Naive thymus-derived CD4-positive, alpha-beta T cell (primary cell): ENCODE data around the gene CREB3. TPM values are rescaled to one million over a fixed set of nuclear protein-coding genes. Genes with fewer than 3 reads are reported as not detected.

Experiments used
- ATAC-seq: fragments of 150-1000 bp; cut with Tn5 transposase; 2 replicates; pipeline ENCODE4 v1.10.0; 2021; ENCODE audit warnings: mild to moderate bottlenecking, moderate library complexity
- CTCF ChIA-PET: fragments of 350-600 bp; sonication (Branson Sonifier 250); formaldehyde crosslinking; loops from one replicate; lab custom pipeline; 2021; ENCODE audit warnings: antibody characterized with exemption; lab: Charles Lee
- POLR2A ChIA-PET: fragments of 350-600 bp; sonication (Branson Sonifier 250); formaldehyde crosslinking; loops from one replicate; lab custom pipeline; 2021; ENCODE audit warnings: antibody characterized with exemption, inconsistent platforms; lab: Charles Lee
- DNase-seq, 9 donors: peaks; one replicate each; pipeline versions ENCODE4 v3.0.0 to v3.0.0-alpha.2; 2020 to 2022; ENCODE audit warnings: mixed read lengths in 1 of 9
- H3K27ac ChIP-seq: one replicate; pipeline ENCODE4 v1.7.0; 2013; ENCODE audit warnings: mild to moderate bottlenecking, low read depth, low read length, moderate library complexity
- H3K27me3 ChIP-seq, 2 donors: one replicate each; pipeline ENCODE4 v1.7.0; 2013; ENCODE audit warnings: low read length in 2 of 2, mild to moderate bottlenecking in 2 of 2, moderate library complexity in 2 of 2; ENCODE audit not compliant: control insufficient read depth in 2 of 2, insufficient read depth in 2 of 2
- H3K36me3 ChIP-seq, 3 experiments: 1 replicate in 2 of 3; 2 replicates in 1 of 3; pipeline ENCODE4 v1.7.0; 2013; ENCODE audit warnings: low read length in 3 of 3, mild to moderate bottlenecking in 3 of 3, moderate library complexity in 1 of 3; ENCODE audit not compliant: insufficient read depth in 3 of 3, control insufficient read depth in 2 of 3
- H3K4me1 ChIP-seq, 2 donors: one replicate each; pipeline ENCODE4 v1.7.0; 2013; ENCODE audit warnings: low read length in 2 of 2, mild to moderate bottlenecking in 2 of 2, moderate library complexity in 1 of 2; ENCODE audit not compliant: control insufficient read depth in 2 of 2, insufficient read depth in 2 of 2
- H3K4me3 ChIP-seq: 2 replicates; pipeline ENCODE4 v1.7.0; 2013; ENCODE audit warnings: mild to moderate bottlenecking, low read length
- H3K9me3 ChIP-seq, 3 experiments: 1 replicate in 2 of 3; 2 replicates in 1 of 3; pipeline ENCODE4 v1.7.0; 2013; ENCODE audit warnings: low read length in 3 of 3; ENCODE audit not compliant: control insufficient read depth in 2 of 3
- H3K27ac Mint-ChIP-seq, 9 donors: one replicate each; pipeline ENCODE4 v1.8.0; 2020 to 2022; ENCODE audit warnings: mixed read lengths in 9 of 9, mild to moderate bottlenecking in 8 of 9, moderate library complexity in 5 of 9, inconsistent platforms in 2 of 9
- H3K27me3 Mint-ChIP-seq, 5 donors: one replicate each; pipeline ENCODE4 v1.8.0; 2021 to 2022; ENCODE audit warnings: mixed read lengths in 5 of 5, mild to moderate bottlenecking in 1 of 5
- H3K36me3 Mint-ChIP-seq, 5 donors: one replicate each; pipeline ENCODE4 v1.8.0; 2020 to 2022; ENCODE audit warnings: mixed read lengths in 5 of 5, mild to moderate bottlenecking in 3 of 5, inconsistent platforms in 1 of 5
- H3K4me1 Mint-ChIP-seq, 7 donors: one replicate each; pipeline ENCODE4 v1.8.0; 2020 to 2022; ENCODE audit warnings: mixed read lengths in 7 of 7, mild to moderate bottlenecking in 3 of 7, inconsistent platforms in 1 of 7
- H3K4me3 Mint-ChIP-seq, 10 donors: one replicate each; pipeline ENCODE4 v1.8.0; 2020 to 2022; ENCODE audit warnings: mild to moderate bottlenecking in 10 of 10, mixed read lengths in 10 of 10, moderate library complexity in 6 of 10, inconsistent platforms in 2 of 10
- H3K9me3 Mint-ChIP-seq, 11 donors: one replicate each; pipeline ENCODE4 v1.8.0; 2020 to 2022; ENCODE audit warnings: mixed read lengths in 11 of 11, mild to moderate bottlenecking in 4 of 11, inconsistent platforms in 1 of 11, moderate library complexity in 1 of 11
- intact Hi-C, 2 donors: fragments of 100-400 bp; cut with micrococcal nuclease; formaldehyde crosslinking; loops; one replicate each; pipeline ENCODE4 v1.15.1; 2023
- polyA plus RNA-seq, 2 donors: library from polyadenylated mRNA; unstranded; fragments of 300-500 nt; fragmentation: Illumina TruSeq; gene quantifications; one replicate each; pipeline ENCODE4 v1.2.3, GENCODE V29; 2021
- total RNA-seq, 6 experiments: library from RNA in 5 of 6; stranded (reverse) in 5 of 6; gene quantifications; 1 replicate in 5 of 6; 2 replicates in 1 of 6; pipeline ENCODE4 v1.2.3 and lab custom pipeline; 2021 to 2026

Gene CREB3
- total and polyA plus RNA-seq, 7 experiments from 2014 or later, result 13.4 to 40.2 (median 21.6) TPM

- Histone ChIP-seq H3K27me3 (no peaks in the 10 kb centered on the region), H3K4me3 (no peak overlapping the region), H3K9me3 (no peaks in the 10 kb centered on the region), H3K36me3 (peaks cover 0 to 12% (median 0%) of the 10 kb centered on the region in 3 experiments), H3K27ac (no peak overlapping the region), H3K4me1 (peaks cover 0 to 5% of the 10 kb centered on the region in 2 donors)
- ChIA-PET CTCF (interaction anchor here (0.6 to 5.4 kb wide), 6 partner anchors 9 to 200 kb away, joined by 3 to 29 read pairs (median 6); partner anchors contain the start of genes ARHGEF39, CCDC107 and RMRP), POLR2A (interaction anchor here (0.6 to 1.7 kb wide), 6 partner anchors 9 to 45 kb away, joined by 3 to 5 read pairs (median 3); partner anchors contain the start of genes CREB3 and TLN1)
- Mint-ChIP-seq H3K4me3 (peak overlapping the region in 2 of 10 donors; percentile 20 to 56), H3K27ac (peak overlapping the region in 6 of 9 donors; percentile 5 to 76 (median 47)), H3K36me3 (peaks cover 0 to 4% (median 0%) of the 10 kb centered on the region in 5 donors), H3K27me3 (no peaks in the 10 kb centered on the region), H3K9me3 (no peaks in the 10 kb centered on the region), H3K4me1 (peaks cover 16 to 33% (median 25%) of the 10 kb centered on the region in 7 donors)
- ATAC-seq, result no peak
- intact Hi-C loops, result no loop called here
- DNase-seq, result no peak
These were observed 45.2 kb upstream of the CREB3 start for GRCh38 chr9:35687306-35687705.

DNA sequence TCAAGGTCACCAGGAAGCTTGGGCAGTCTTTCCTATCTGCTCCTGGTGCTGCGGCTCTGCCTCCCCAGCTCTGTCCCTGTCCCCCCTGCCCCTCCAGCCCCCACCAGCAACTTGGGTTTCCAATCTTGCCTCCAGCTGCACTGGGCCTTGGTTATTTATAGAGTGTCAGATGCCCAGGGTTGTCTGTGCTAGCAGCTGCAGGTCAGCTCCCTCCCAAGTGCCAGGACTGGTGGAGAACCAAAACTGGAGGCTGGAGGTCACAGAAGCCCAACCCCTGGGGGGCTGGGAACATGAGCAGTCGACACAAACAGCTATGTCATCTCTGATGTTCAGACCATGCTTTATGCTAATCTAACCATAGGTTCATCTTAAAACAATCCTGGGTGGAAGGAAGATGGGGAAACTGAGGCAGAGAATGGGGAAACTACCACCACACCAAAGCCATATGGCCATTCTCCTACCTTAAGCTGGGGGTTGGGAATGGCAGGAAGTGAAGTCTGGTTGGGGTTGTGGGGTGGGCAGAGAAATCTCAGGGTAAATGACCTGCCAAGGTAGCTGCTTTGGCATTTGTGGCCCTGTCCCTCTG, 44.4 kb upstream of the CREB3 start:
- H3K27ac Mint-ChIP-seq, result peak overlapping the region in 5 of 9 donors; percentile 28 to 76 (median 68)
- peaks cover 0 to 4% (median 0%) of the 10 kb centered on the region in 5 donors for H3K36me3 Mint-ChIP-seq
- no peaks in the 10 kb centered on the region for H3K9me3 Mint-ChIP-seq
- peaks cover 16 to 31% (median 25%) of the 10 kb centered on the region in 7 donors for H3K4me1 Mint-ChIP-seq
- no peak for ATAC-seq
- intact Hi-C loops, result no loop called here
- Histone ChIP-seq H3K27ac (no peak overlapping the region), H3K27me3 (no peaks in the 10 kb centered on the region), H3K4me3 (no peak overlapping the region), H3K9me3 (no peaks in the 10 kb centered on the region), H3K36me3 (peaks cover 0 to 8% (median 0%) of the 10 kb centered on the region in 3 experiments), H3K4me1 (peaks cover 0 to 5% of the 10 kb centered on the region in 2 donors)
- ChIA-PET CTCF (interaction anchor here (0.7 to 5.4 kb wide), 8 partner anchors 8 to 77 kb away, joined by 3 to 29 read pairs (median 3); partner anchors contain the start of genes ARHGEF39, CCDC107 and RMRP), POLR2A (interaction anchor here (0.8 to 1.7 kb wide), 6 partner anchors 8 to 72 kb away, joined by 3 to 5 read pairs (median 4); partner anchors contain the start of genes CREB3 and TLN1)
- DNase-seq, result no peak
- no peaks in the 10 kb centered on the region for H3K27me3 Mint-ChIP-seq
- H3K4me3 Mint-ChIP-seq, result peak overlapping the region in 4 of 10 donors; percentile 3 to 64 (median 32)

- intact Hi-C loops, result no loop called here
- Histone ChIP-seq H3K27me3 (no peaks in the 10 kb centered on the region), H3K4me1 (peaks cover 0 to 5% of the 10 kb centered on the region in 2 donors), H3K9me3 (no peaks in the 10 kb centered on the region), H3K27ac (no peak overlapping the region), H3K4me3 (no peak overlapping the region), H3K36me3 (peaks cover 0 to 8% (median 0%) of the 10 kb centered on the region in 3 experiments)
- ChIA-PET CTCF (interaction anchor here (0.7 to 5.4 kb wide), 4 partner anchors 13 to 78 kb away, joined by 3 to 29 read pairs (median 3); partner anchors contain the start of genes CCDC107 and RMRP), POLR2A (interaction anchor here (0.5 to 1.7 kb wide), 5 partner anchors 7 to 72 kb away, joined by 3 to 5 read pairs (median 4); partner anchors contain the start of genes CREB3 and TLN1)
- Mint-ChIP-seq H3K4me1 (peaks cover 16 to 31% (median 25%) of the 10 kb centered on the region in 7 donors), H3K36me3 (peaks cover 0 to 4% (median 0%) of the 10 kb centered on the region in 5 donors), H3K27me3 (no peaks in the 10 kb centered on the region), H3K9me3 (no peaks in the 10 kb centered on the region), H3K27ac (peak overlapping the region; percentile 16 to 84 (median 72)), H3K4me3 (peak overlapping the region in 9 of 10 donors; percentile 42 to 72 (median 65))
- ATAC-seq (no peak), DNase-seq (no peak)
These were observed 43.6 kb upstream of the CREB3 start for GRCh38 chr9:35688558-35689541.

- ChIA-PET POLR2A (interaction anchor here (0.5 to 2.8 kb wide), 9 partner anchors 15 to 85 kb away, joined by 3 to 13 read pairs (median 4); partner anchors contain the start of genes CCDC107, RMRP and SIT1), CTCF (interaction anchor here (5.4 kb wide), 1 partner anchor 31 kb away, joined by 29 read pairs; the partner anchor contains the start of genes CCDC107 and RMRP)
- ATAC-seq, result no peak
- H3K9me3 ChIP-seq, result no peaks in the 10 kb centered on the region
- Mint-ChIP-seq H3K4me3 (peak within 1 kb of the TSS; percentile 80 to 94 (median 88)), H3K36me3 (peaks cover 0 to 1% (median 0%) of the 10 kb centered on the region in 5 donors), H3K9me3 (no peaks in the 10 kb centered on the region), H3K27ac (peak within 1 kb of the TSS; percentile 16 to 95 (median 77)), H3K4me1 (peaks cover 16 to 31% (median 25%) of the 10 kb centered on the region in 7 donors), H3K27me3 (no peaks in the 10 kb centered on the region)
- peaks cover 0 to 7% (median 0%) of the 10 kb centered on the region in 3 experiments for H3K36me3 ChIP-seq
- peak within 1 kb of the TSS; percentile 65 for H3K4me3 ChIP-seq
- DNase-seq, result no peak
- H3K27ac ChIP-seq, result peak within 1 kb of the TSS; percentile 70
- H3K4me1 ChIP-seq, result peaks cover 0 to 5% of the 10 kb centered on the region in 2 donors
- no peaks in the 10 kb centered on the region for H3K27me3 ChIP-seq
- intact Hi-C loops, result loop anchor here (1.0 to 2.0 kb wide), 3 partner anchors 13 to 73 kb away; no protein-coding TSS in a partner anchor
These were observed 42.7 kb upstream of the CREB3 start, which contains the start of gene TPM2 for GRCh38 chr9:35689542-35690293. Gene TPM2 (minus strand): TSS chr9:35689925. CDS start chr9:35689817, 108 bp downstream.

- DNase-seq (peak in 1 of 9 donors; percentile 15), ATAC-seq (peak; percentile 18)
- CTCF ChIA-PET, result interaction anchor here (5.4 kb wide), 1 partner anchor 32 kb away, joined by 29 read pairs; the partner anchor contains the start of genes CCDC107 and RMRP
- peaks cover 16 to 31% (median 25%) of the 10 kb centered on the region in 7 donors for H3K4me1 Mint-ChIP-seq
- H3K27ac ChIP-seq, result peak overlapping the region; percentile 70
- no peaks in the 10 kb centered on the region for H3K9me3 Mint-ChIP-seq
- H3K36me3 Mint-ChIP-seq, result peaks cover 0 to 1% (median 0%) of the 10 kb centered on the region in 5 donors
- H3K9me3 ChIP-seq, result no peaks in the 10 kb centered on the region
- intact Hi-C loops, result loop anchor here (1.0 to 2.0 kb wide), 3 partner anchors 13 to 73 kb away; no protein-coding TSS in a partner anchor
- H3K36me3 ChIP-seq, result peaks cover 0 to 1% (median 0%) of the 10 kb centered on the region in 3 experiments
- H3K27me3 Mint-ChIP-seq, result no peaks in the 10 kb centered on the region
- peak overlapping the region in 4 of 9 donors; percentile 12 to 82 (median 60) for H3K27ac Mint-ChIP-seq
- peak overlapping the region; percentile 65 for H3K4me3 ChIP-seq
- peaks cover 0 to 5% of the 10 kb centered on the region in 2 donors for H3K4me1 ChIP-seq
- H3K27me3 ChIP-seq, result no peaks in the 10 kb centered on the region
- POLR2A ChIA-PET, result interaction anchor here (0.7 to 2.8 kb wide), 9 partner anchors 15 to 122 kb away, joined by 3 to 13 read pairs (median 4); partner anchors contain the start of genes CCDC107, RMRP, SIT1 and SPAG8
- peak overlapping the region; percentile 80 to 94 (median 86) for H3K4me3 Mint-ChIP-seq
These were observed 42.2 kb upstream of the CREB3 start for GRCh38 chr9:35690294-35690613.
